Measurements from ENCODE around the gene MASP2. TPM values are rescaled to one million over a fixed set of nuclear protein-coding genes. Genes with fewer than 3 reads are reported as not detected.

MASP2 gene
- total RNA-seq, 2 experiments from 2014 or later, result 0.38 TPM; not detected in 1

GRCh38 chr1:11059968-11060830, 13.2 kb upstream of the MASP2 start, which contains the start of gene SRM:
TSS of gene SRM (minus strand) at chr1:11060018. CDS start at chr1:11059943, 75 bp downstream.
- peak within 1 kb of the TSS; percentile 90 for H3K4me3 ChIP-seq (ENCODE audit: low read depth, low read length, poor library complexity, severe bottlenecking)
- ChIA-PET CTCF (ENCODE audit: unreplicated experiment) (interaction anchor here (2.1 kb wide), 1 partner anchor 22 kb away, joined by 12 read pairs; no protein-coding TSS in a partner anchor), POLR2A (interaction anchor here (1.8 kb wide), 1 partner anchor 10 kb away, joined by 11 read pairs; no protein-coding TSS in a partner anchor)

GRCh38 chr1:11059155-11059967, 12.3 kb upstream of the MASP2 start:
- TF ChIP-seq EZH2phosphoT487 (IDR thresholded peaks at IDR 0.05; ENCODE audit: borderline replicate concordance, low read depth, low read length), result no peak
- TF ChIP-seq, protein P1, sequence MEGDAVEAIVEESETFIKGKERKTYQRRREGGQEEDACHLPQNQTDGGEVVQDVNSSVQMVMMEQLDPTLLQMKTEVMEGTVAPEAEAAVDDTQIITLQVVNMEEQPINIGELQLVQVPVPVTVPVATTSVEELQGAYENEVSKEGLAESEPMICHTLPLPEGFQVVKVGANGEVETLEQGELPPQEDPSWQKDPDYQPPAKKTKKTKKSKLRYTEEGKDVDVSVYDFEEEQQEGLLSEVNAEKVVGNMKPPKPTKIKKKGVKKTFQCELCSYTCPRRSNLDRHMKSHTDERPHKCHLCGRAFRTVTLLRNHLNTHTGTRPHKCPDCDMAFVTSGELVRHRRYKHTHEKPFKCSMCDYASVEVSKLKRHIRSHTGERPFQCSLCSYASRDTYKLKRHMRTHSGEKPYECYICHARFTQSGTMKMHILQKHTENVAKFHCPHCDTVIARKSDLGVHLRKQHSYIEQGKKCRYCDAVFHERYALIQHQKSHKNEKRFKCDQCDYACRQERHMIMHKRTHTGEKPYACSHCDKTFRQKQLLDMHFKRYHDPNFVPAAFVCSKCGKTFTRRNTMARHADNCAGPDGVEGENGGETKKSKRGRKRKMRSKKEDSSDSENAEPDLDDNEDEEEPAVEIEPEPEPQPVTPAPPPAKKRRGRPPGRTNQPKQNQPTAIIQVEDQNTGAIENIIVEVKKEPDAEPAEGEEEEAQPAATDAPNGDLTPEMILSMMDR (conservative IDR thresholded peaks at IDR 0.05; ENCODE audit: low read length), result no peak
- peaks cover 53% of the 10 kb centered on the region for H3K79me2 ChIP-seq (ENCODE audit: insufficient read depth, low read depth, low read length)
- H4K20me1 ChIP-seq (ENCODE audit: insufficient read depth, low read length), result 0 out of 2 replicates have a peak, but pooled peaks cover 2% of the 10 kb centered on the region
- H3K9me3 ChIP-seq (ENCODE audit: low read length), result no peaks in the 10 kb centered on the region
- BruUV-seq (replicated peaks), result TSS peak; percentile 36
- H3K9me2 ChIP-seq (ENCODE audit: insufficient read depth, low read length), result no peaks in the 10 kb centered on the region
- peaks cover 32% of the 10 kb centered on the region for H3K4me1 ChIP-seq (ENCODE audit: insufficient read depth, low read length, poor library complexity, severe bottlenecking)
- H2AFZ ChIP-seq (ENCODE audit: low read length), result no peak overlapping the region; the same call in 1 of the 2 replicates
- POLR2A ChIA-PET, result no interaction called here
- CTCF ChIA-PET (ENCODE audit: unreplicated experiment), result no interaction called here
- H3K36me3 ChIP-seq (ENCODE audit: insufficient read depth, low read length), result peaks cover 64% of the 10 kb centered on the region
- peak; percentile 21 for DNase-seq (ENCODE audit: low spot score)
- intact Hi-C loops (cut with micrococcal nuclease; ENCODE audit: unreplicated experiment), result no loop called here
- peak overlapping the region; percentile 90 for H3K4me3 ChIP-seq (ENCODE audit: low read depth, low read length, poor library complexity, severe bottlenecking)
- H3K27ac ChIP-seq (ENCODE audit: low read depth, low read length, poor library complexity, severe bottlenecking), result peak overlapping the region; percentile 50
- H3K4me2 ChIP-seq (ENCODE audit: low read length), result peak overlapping the region; percentile 93

More at GRCh38 chr1:11059968-11060830, 13.2 kb upstream of the MASP2 start, which contains the start of gene SRM:
- Histone ChIP-seq H3K79me2 (ENCODE audit: insufficient read depth, low read depth, low read length) (peaks cover 53% of the 10 kb centered on the region), H3K27ac (ENCODE audit: low read depth, low read length, poor library complexity, severe bottlenecking) (peak within 1 kb of the TSS; percentile 58), H3K4me2 (ENCODE audit: low read length) (peak within 1 kb of the TSS; percentile 93), H4K20me1 (ENCODE audit: insufficient read depth, low read length) (no peaks in the 10 kb centered on the region), H3K4me1 (ENCODE audit: insufficient read depth, low read length, poor library complexity, severe bottlenecking) (peaks cover 28% of the 10 kb centered on the region), H2AFZ (ENCODE audit: low read length) (peak within 1 kb of the TSS; percentile 75), H3K36me3 (ENCODE audit: insufficient read depth, low read length) (peaks cover 63% of the 10 kb centered on the region), H3K9me2 (ENCODE audit: insufficient read depth, low read length) (no peaks in the 10 kb centered on the region), H3K9me3 (ENCODE audit: low read length) (no peaks in the 10 kb centered on the region)
- TSS peak; percentile 90 for BruUV-seq (replicated peaks)
- intact Hi-C loops (cut with micrococcal nuclease; ENCODE audit: unreplicated experiment), result loop anchor here (1.0 kb wide), 1 partner anchor 48 kb away; the partner anchor contains the start of gene TARDBP
- TF ChIP-seq, protein P1 (conservative IDR thresholded peaks at IDR 0.05; ENCODE audit: low read length), result no peak
- no peak for TF ChIP-seq EZH2phosphoT487 (IDR thresholded peaks at IDR 0.05; ENCODE audit: borderline replicate concordance, low read depth, low read length)
- DNase-seq (ENCODE audit: low spot score), result peak; percentile 95
